T1000 (cell line): ENCODE measurements around the gene XPC.
"Not testable (repeated sequence)": the region's sequence is repeated elsewhere in the genome, so short reads cannot be mapped to it uniquely, and the experiment has no call there.

ENCODE experiments used
- DNase-seq: peaks from one replicate; lab custom pipeline; 2025; ENCODE audit warnings: mixed read lengths; lab: John Stamatoyannopoulos, UW

The XPC gene

DNA sequence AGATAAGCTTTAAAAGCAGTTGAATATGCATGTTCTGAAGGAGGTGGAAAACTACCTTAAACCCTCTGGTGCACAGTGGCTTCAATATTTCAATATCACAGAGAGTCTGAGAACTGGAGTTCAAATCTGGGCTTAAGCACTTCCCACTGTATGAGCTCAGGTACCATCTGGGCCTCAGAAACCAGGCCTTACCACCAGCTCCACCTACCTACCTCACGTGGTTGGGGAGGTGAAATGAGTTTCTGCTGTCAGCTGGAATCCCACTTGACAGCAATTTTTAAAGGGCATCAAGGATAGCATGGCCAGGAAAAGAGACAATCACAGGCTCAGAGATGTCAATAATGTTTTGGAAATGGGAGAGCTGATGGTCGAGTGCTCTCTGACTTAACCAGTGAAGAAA, 58.8 kb downstream of the XPC start:
- DNase-seq = no peak

DNA sequence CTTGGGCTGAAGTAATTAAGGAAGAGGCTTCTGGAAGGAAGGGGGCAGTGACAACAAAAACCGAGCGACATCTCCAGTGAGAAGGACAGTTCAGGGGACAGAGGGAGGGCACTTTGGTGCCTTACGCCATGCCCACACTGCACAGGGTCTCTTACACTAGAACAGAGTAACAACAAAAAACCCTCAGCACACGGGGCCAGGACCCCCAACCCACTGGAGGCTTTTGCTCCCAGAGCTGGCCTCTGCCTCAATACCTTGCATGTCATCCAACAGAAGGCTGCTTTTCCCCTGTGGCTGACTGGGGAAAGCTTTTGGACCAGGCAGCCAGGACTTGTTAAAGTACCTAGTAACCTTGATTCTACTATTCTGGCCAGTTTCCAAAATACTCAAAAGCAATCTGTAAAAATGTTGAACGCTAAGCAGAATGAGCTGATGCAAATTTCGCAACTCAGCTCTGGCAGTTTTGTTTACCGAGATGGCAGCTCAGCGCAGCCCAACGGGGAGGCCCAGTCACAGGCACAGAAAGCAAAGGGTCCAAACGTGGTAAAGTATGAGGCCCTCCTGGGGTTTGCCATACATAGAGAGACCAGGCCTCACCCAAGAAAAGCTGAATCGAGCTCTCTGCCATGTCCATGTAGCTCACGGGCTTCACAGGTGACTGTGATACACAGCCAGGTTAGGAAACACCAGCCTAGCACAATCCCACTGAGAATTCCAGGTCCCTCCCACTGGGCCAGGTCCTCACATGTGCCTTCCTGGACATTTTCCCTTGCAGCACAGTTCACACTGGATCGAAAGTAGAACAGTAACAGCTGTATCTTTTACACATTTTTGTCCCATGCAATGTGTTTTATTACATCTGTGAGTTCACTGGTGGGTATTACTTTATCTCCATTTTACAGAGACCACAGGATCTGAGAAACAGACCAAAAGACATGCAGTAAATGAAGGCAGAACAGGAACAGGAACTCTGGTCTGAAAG, 59.7 kb downstream of the XPC start:
- no peak for DNase-seq

DNA sequence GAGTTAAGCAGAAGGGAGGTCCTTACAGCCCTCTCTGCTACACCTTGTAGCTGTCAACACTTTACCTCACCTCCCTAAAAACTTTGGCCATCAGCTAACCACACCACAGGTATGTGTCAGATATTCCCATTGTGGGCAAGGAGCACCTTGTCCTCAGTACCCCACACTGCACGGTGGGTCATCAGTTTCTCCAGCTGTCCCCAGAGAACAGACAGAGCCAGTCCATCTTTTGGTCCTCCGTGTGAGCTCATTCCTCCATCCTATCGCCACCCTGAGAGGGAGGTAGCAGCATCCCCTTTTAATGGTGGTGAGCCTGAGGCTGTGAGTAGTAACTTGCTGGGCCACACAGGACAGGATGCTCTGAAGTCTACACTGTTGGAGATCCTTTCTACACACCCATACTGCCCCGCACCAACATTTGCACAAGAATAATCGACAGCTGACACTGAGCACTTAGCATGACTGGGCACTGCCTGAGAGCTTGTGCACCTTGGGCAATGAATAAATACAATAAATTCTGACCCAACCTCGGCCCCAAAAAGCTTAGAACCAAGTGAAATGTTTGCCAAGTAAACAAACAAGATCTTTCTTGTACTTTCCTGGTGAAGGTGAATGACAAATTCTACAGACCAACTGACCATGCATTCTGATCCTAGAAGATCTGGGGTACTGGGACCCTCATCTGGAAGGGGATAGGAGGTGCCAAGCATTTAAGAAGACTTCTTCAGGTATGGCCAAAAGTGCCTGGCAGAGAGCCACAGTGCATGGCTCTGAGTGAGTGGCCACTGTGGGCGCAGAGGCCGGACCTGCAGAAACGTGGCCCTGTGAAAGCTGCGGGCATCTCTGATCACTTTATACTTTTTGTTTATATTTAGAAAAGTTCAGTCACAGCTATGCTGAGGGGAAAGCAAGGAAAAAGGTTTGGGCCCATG, 60.7 kb downstream of the XPC start:
- no peak for DNase-seq

- no peak for DNase-seq
These were observed 64.3 kb downstream of the XPC start for GRCh38 chr3:14113965-14114635.

- no peak for DNase-seq
These were observed 67.7 kb downstream of the XPC start for GRCh38 chr3:14110699-14111098.

- not testable (repeated sequence) for DNase-seq
These were observed 68.6 kb downstream of the XPC start for GRCh38 chr3:14109821-14110220.

DNA sequence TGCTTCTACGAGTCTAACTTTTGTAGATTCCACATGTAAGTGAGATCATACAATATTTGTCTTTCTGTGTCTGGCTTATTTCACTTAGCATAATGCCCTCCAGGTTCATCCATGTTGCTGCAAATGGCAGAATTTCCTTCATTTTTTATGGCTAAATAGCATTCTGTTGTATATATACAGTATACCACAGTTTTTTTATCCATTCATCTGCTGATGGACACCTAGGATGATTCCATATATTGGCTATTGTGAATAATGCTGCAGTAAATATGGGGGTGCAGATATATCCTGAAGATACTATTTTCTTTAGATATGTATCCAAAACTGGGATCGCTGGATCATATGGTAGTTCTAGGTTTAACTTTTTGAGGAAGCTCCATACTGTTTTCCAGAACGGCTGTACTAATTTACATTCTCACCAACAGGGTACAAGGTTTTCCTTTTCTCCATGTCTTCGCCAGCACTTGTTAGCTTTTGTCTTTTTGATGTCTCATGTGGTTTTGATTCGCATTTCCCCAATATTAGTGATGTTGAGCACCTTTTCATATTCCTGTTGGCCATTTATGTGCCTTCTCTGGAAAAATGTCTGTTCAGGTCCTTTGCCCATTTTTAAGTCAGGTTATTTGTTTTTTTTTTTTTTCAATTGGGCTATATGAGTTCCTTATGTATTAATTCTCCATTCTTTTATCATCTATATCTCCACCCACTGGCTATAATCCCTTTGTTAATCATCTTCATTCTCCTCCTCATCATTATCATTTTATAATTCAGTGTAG, 80.6 kb downstream of the XPC start:
- no peak for DNase-seq

GRCh38 chr3:14096742-14097141, 81.7 kb downstream of the XPC start:
- no peak for DNase-seq
